GM20431 (cell line): ENCODE measurements around the gene IGF2BP2.
"Not testable (repeated sequence)": the region's sequence is repeated elsewhere in the genome, so short reads cannot be mapped to it uniquely, and the experiment has no call there.

Experiments
- in situ Hi-C: fragments of 300-500 bp; cut with MseI, MboI; formaldehyde crosslinking; loops from one replicate; pipeline ENCODE4 v1.15.0; 2020; ENCODE audit warnings: low sequenced_read_pairs; ENCODE audit not compliant: unreplicated experiment

IGF2BP2 gene

DNA sequence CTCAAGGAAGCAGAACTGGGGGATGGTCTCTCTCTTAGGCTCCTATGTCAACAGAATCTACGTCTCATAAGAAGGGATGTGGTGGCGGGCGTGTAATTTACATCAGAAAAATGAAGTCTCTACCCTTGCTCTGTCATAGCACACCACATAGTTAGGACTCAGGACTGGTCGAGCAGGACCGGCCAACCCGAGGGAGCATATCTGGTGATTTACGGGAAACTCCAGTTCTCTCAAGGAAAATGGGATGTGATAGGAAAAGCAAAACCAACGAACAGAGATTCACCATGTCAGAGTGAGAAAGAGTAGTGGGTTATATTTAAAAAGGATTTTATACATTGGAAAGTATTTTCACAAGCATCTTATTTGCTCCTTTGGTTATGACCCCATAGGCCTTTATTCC lies 54.7 kb downstream of the IGF2BP2 start:
- in situ Hi-C loops: no loop called here

DNA sequence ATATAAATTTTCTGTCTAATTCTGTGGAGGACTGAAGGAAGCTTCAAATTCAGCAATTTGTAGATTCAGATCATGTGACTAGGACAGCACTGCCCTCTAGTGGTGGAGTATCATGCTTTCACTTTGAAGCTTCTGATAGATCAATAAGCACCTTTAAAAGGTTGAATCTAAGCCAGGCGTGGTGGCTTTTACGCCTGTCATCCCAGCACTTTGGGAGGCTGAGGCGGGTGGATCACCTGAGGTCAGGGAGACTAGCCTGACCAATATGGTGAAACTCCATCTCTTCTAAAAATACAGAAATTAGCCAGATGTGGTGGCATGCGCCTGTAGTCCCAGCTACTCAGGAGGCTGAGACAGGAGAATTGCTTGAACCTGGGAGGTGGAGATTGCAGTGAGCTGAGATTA lies 56.3 kb downstream of the IGF2BP2 start:
- in situ Hi-C loops: not testable (repeated sequence)

DNA sequence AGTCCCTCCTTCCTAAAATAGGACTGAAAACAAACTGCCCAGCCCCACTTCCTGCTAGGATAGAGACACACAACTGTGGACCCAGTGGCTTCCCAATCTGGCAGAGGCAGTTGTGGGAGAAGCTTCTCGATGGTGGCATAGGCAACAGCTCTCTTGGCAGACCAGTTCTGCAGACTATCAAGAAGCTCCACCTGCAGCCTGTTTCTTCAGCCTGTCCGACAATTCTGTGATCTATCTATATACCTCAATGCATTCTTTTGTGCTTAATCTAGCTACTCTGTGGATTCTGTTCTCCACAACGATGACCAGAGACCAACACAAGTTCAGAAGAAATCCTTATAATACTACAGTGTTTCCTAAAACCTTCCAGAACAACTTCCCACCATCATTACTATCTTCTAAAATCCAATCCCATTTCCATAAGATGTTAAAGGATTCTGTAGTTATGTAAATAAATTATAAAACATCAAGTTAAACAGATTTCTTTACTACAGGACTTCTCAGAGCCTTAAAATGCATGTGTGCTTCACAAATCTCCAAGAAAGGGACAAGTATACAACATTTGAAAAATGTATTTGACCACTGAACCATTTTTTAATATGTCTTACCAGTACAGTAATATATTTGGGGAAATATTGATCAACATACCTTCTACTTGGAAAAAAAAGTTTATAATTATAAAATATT lies 57.7 kb downstream of the IGF2BP2 start:
- in situ Hi-C loops: no loop called here

DNA sequence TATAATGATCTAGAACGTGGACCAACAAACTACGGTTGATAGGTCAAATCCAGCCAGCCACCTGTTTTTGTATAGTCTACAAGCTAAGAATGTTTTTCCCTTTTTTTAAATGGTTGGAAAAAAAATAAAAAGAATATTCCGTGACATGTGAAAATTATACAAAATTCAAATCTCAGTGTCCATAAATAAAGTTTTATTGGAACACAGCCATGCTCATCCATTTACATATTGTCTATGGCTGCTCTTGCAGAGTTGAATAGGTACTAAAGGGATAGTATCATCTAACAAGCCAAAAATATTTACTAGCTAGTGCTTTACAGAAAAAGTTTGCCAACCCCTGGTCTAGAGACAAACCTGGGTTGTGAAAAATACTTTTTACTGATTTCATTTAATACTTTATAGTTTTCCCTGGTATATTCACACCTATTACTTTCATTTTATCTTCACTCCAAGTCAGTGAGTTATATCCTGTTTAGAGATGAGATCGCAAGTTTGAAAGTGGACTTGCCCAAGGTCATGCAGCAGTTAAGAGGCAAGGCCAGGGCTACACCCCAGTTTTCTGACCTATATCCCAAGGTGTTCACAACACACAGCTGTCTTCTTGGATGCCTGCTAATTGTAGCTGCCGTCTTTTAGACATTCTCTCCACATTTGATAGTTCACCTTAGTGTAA lies 58.4 kb downstream of the IGF2BP2 start:
- in situ Hi-C loops: no loop called here

DNA sequence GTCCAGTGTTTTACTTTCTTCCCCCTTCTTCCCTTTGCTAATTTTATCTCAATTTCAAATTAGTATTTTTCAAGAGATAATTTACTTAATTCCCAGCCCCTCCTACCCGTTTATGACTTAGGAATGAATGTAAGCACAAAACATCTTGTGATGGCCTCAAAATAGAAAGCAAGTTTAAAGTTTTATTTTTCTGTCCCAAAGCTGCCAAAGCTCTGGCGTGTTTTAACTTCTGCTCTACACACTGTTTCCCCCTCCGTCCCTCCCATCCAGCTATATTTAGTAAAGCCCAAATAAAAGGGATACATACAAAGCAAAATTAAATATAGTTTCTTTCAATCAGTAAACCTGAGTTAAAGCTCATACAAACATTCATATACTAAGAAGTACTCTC lies 59.9 kb downstream of the IGF2BP2 start:
- in situ Hi-C loops: no loop called here

DNA sequence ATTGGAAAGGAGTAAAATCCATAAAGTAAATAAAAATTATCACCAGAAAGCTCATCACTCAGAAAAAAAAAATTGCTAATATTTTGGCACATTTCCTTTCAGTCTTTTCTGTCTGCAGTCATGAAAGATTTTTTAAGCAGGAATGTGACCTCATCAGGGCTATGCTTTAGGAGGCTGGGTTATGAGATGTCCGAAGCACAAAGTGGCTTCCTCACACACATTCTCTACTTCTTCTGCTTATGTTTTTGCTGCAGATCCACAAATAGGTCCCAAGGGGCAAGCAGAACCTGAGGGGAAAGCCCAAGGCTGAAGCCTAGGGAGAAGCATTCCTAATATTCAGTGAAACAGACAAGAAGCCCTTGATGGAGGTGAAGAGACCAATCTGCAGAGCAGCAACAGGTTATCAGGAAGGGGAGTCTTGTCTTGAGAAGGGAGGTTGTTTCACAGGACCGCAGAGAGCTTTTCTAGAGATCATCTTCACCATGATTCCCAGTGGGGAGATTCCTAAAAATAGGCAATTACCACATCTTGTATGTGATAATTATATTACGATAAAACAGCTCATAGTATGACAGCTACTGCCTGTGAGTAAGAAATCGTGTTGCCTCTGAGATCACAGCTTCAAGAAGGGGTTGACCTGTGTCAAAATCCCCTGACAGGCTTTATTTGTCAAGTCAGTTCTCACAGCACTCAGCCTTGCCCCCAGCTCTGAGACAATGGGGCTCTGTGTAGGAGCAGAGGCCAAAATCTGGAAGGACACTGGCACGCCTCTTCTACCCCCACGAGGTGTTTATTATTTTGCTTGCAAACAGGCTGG lies 60.5 kb downstream of the IGF2BP2 start:
- in situ Hi-C loops: no loop called here

DNA sequence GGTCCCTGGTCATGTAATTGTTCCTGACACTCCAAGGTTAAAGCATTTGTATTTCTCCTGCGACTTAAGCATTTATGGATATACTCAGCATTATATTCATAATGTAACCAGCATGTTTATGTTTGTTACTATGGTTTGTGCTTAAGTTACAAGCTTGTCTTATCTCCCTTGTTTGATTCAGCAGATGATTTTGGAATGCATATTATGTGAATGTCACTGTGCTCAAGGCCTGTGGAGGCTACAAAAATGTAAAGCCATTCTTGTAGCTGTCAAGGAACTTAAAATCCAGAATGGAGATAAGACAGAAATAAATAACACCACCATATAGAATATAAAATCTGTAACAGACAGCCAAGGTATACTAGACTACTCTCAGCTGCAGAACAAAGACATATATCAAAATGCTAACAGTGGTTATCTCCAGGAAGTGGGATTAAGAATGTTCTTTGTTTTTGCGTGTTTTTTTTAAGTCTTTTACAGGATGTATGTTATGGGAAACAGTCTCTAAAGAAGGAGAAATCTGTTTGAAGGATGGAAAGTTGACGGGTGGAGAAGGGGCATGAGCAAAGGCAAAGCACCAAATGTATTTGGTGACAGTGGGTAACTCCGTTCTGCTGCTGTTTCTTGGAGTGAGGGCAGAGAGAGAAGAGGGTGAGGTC lies 61.4 kb downstream of the IGF2BP2 start:
- in situ Hi-C loops: no loop called here

DNA sequence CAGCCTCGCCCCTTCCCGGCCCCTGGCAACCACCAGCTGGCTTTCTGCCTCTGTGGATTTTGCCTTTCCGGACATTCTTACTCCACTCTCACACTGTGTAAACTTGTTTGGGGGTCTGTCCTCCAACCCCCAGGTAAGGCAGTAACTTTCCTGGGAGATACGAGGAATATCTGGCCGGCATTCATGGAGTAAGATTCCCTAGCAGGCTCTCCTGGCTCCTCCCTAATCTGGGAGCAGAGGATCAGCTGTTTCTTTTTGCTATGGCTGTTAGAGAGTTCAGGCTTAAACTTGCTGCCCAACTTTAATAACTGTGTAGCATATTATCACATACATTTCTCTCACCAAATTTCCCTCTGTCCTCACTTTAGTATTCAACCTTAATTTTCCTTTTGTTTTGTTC lies 64.3 kb downstream of the IGF2BP2 start:
- in situ Hi-C loops: no loop called here

DNA sequence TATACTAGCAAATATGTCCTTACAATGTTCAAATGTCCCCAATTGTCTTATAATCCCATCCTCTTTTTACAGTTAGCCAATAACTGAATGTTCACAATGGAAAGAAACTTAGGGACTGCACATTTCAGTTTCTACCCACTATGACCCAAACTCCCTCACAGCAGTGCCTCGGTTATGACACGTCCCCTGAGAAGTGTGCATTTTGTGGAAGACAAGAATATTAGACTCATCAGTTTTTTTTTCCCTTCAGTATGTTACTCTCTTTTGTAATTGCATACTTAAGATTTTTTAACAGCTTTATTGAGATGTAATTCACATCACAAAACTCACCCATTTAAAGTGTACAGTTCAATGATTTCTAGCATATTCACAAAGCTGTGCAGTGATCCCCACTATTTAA lies 64.8 kb downstream of the IGF2BP2 start:
- in situ Hi-C loops: no loop called here

DNA sequence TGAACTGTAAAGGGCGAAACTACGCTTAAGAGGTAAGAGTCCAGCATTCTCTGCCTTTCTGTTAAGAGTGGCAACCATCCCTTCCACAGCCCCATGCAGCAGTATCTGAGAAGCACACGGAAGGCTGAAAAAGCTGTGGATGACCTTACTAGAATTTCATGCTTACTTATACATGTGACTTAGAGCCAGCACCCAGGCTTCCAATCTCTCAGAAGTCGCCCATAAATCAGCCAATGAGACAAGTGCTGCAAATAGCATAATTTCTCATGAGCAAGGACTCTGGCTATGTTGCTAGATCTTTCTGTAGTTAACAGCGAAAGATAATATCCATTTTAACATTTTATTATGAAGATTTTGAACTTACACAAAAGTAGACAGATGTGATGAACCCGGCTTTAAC lies 65.3 kb downstream of the IGF2BP2 start:
- in situ Hi-C loops: no loop called here

DNA sequence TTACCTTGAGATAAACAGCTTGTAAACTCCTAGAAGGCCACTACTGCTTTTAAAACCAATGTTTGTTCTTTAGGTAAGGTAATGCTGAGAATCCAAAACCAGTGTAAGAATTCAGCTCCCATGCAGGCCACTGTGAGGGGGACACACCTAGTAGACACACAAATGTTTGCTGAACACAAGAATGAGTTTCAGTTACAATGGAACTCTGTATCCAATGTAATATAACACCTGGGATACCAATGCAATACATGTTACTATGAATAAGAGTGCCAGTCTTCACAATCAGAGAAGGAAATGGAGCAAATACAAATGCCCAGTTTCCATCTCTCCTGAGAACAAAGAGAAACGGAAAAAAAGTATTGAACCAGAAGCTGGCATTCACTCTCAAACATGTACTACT lies 65.9 kb downstream of the IGF2BP2 start:
- in situ Hi-C loops: no loop called here

DNA sequence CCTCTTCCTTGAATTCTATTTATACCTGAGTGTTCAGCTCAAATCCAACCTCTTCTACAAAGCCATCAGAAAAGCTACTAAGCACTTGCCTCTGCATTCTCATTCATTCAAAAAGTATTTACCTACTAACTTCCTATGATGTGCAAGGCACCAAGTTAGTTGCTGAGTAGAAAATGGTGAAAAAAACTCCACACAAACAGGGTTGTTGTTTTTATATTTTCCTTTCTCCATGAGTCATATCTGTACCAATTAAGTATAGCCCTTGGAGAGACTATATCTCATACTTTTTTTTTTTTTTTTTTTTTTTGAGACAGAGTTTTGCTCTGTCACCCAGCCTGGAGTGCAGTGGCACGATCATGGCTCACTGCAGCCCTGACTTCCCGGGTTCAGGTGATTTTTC lies 67.7 kb downstream of the IGF2BP2 start:
- in situ Hi-C loops: no loop called here

DNA sequence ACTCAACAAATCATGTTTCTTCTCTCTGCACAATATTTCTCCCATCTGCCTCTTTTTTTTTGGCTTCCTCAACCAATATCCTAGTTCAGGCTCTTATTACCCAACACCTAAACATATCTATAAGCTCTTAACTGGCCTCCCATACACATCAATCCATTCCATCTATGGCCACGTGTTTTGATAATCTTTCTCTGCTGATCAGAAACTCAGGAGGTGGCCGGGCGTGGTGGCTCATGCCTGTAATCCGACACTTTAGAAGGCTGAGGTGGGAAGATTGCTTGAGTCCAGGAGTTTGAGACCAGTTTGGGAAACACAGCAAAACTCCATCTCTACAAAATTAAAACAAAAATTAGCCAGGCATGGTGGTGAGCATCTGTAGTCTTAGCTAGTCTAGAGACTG lies 68.4 kb downstream of the IGF2BP2 start:
- in situ Hi-C loops: no loop called here

DNA sequence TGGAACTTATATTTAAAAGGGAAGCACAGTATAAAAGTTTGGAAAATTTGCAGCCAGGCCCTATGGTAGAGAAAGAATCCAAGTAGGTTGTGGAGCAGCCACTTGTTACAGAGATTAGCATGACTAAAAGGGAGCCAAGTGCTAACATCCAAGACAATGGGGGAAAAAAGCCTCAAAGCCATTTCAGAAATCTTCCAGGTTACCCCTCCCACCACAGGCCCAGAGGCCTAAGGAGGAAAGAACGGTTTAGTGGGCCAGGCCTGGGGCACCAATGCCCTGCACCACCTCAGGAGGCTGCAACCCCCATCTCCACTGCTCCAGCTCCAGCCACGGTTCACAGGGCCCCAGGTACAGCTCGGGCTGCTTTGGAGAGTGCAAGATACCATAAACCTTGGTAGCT lies 69.9 kb downstream of the IGF2BP2 start:
- in situ Hi-C loops: no loop called here

DNA sequence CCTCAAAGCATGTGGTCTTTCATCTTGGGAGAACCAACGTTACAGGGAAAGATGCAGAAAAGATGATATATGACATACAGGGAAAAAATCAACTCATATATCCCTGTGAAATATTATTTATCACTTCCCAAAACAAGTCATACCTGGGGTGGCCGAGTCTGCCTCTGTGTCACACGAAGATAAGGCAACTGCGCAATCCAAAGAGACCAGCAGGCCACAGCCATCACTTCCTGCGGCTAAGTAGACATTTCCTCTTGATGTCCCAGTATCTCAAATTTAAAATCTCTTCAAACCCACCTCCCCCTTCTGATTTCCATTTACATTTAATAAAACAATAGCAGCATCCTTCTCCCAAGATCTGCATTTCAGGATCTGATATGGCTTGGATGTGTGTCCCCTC lies 71.5 kb downstream of the IGF2BP2 start:
- in situ Hi-C loops: no loop called here

DNA sequence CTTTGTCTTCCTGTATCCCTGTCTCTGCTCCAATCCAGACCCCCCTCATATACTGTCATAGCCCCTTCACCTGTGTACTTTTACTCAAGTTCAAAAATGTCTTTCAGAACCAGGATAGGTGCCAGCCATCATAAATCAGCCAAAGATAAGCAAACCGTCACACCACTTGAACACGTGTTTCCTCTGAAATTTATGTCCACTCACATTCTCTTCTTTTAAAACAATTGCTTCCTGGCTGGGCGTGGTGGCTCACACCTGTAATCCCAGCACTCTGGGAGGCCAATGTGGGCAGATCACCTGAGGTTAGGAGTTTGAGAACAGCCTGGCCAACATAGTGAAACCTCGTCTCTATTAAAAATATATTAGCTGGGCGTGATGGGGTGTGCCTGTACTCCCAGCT lies 74.1 kb downstream of the IGF2BP2 start:
- in situ Hi-C loops: no loop called here

DNA sequence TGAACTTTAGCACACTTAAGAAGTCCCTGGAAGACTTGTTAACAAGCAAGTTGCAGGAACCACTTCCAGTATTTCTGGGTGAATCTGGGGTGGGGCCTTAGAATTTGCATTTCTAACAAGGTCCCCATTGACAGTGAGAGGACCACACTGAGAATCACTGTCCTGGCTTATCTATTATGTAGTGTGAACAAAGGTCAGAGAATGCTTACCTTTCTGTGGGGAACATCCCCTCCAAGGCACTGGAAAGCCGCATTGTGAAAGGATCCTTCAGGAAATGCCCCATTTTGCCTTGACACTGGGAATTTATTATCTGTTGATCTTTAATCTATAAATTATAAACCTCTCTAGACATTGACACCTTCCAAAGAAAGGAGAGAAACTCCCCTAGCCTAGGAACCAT lies 74.8 kb downstream of the IGF2BP2 start:
- in situ Hi-C loops: no loop called here

DNA sequence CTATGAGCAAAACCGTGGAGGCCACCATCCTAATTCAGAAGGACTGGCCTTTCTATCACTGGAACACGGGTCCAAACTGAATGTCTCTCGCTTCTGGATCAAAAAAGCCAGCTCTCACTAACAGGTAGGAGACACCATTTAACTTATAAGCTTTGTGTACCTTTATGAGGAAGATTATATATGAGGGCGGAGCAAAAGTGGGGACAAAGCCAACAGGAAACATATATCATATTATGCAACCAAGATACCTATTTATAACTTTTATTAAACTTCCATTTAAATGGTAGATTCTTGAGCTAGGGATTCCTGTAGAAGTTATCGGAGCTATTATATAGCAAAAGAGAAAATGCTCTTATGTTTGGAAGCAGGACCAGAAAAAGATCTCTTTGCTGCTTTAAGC lies 78.4 kb downstream of the IGF2BP2 start:
- in situ Hi-C loops: no loop called here

DNA sequence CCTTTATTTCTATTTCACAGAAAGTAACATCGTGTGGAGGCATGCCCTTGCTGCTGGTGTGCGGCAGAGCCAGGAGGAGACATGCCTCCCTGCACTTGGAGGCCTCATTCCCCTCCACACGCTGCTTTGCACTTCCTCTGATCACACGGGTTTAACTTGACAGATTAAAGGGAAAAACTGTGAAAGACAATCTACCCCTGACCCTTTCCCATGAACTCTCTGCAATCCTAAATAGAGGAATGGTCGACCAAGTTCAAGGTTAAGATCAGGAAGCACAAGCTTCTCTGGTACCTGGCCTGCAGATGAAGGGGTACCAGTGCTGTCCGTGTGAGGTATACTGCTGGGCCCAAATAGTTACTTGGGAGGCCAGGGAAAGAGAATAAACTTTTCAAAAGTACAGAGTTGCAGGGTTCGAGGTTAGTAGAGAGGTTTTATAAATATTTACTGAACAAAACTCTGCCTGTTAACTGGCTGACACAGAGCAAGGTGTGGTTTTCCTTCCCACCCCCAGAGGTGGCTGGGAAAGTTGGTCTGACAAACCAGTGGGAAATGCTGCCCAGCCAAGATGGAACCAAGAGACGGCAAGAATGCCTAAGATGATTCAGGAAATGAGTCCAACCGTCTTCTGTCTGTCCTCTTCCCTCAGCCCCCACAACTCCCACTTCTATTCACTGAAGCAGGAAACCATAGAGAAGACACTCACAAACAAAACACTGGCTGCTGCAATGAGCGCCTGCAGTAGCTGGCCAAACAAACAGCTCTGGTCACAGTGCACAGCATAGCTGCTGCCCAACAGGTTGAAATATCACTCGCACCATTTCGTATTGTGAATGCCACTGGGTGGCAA lies 79.6 kb downstream of the IGF2BP2 start:
- in situ Hi-C loops: no loop called here

DNA sequence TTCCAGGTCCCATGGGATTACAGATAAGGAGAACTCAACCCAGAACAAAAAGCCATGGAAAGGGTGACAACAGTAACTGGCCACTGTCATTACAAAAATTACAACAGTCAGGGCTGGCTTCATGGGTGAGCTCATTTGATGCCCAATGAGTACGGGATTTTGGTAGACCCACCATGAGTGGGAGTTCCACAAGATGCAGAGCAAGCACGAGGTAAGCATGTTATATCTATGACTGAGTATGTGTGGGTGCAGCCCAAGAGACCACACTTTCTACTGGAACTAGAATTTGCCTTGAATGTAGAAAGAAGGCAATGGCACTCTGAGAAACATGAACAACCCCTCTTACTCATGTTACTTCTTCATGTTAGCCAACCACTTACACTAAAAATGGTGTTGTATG lies 83.3 kb downstream of the IGF2BP2 start:
- in situ Hi-C loops: no loop called here
